Measurements from ENCODE around the gene RAB42.
A peak's percentile ranks its signal among the peaks of the same experiment; 100 is the strongest.

RAB42 gene

DNA sequence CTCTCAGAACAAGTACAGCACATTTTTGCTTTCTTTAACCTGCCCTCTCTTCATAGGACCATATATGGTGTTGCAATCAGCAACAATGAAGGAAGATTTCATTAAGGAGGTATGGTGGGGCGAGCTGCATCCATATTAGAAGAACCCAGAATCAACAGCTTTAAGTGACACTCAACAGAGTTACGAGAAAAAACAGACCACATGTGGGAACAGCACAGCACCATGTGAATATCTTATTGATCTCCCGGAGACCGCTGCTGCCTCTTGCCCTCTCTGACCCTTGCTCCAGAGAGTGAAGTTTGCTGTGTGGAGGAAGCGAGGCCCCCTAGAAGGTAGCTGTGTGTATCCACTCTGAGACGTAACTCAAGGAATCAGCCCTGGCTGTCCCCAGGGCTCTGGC lies 12.9 kb downstream of the RAB42 start:
- DNase-seq (ENCODE audit: insufficient read length, low spot score) (no peak), FAIRE-seq (no peak)
- TF ChIP-seq, protein P1, sequence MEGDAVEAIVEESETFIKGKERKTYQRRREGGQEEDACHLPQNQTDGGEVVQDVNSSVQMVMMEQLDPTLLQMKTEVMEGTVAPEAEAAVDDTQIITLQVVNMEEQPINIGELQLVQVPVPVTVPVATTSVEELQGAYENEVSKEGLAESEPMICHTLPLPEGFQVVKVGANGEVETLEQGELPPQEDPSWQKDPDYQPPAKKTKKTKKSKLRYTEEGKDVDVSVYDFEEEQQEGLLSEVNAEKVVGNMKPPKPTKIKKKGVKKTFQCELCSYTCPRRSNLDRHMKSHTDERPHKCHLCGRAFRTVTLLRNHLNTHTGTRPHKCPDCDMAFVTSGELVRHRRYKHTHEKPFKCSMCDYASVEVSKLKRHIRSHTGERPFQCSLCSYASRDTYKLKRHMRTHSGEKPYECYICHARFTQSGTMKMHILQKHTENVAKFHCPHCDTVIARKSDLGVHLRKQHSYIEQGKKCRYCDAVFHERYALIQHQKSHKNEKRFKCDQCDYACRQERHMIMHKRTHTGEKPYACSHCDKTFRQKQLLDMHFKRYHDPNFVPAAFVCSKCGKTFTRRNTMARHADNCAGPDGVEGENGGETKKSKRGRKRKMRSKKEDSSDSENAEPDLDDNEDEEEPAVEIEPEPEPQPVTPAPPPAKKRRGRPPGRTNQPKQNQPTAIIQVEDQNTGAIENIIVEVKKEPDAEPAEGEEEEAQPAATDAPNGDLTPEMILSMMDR (IDR thresholded peaks at IDR 0.05; ENCODE audit: insufficient read depth, missing control alignments) = no peak

DNA sequence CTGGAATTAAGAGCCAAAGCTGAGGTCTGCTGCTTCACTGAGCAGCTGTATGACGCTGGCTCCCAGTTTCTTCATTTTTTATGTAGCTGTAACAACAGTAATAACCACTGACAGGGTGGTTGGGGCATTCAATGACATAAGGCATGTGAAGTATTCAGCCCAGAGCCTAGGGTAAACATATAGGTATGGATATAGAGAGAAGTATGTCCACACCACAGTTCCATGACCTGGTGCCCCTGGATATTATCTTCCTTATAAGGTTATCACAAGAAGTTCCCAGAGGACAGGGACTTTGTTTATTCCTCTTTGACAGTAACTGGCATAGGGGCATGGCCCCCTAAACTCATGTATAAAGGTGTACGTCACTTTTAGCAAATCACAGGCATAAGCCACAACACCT lies 14.7 kb downstream of the RAB42 start:
- FAIRE-seq (no peak), DNase-seq (ENCODE audit: insufficient read length, low spot score) (no peak)
- TF ChIP-seq, protein P1 (IDR thresholded peaks at IDR 0.05; ENCODE audit: insufficient read depth, missing control alignments) = no peak

DNA sequence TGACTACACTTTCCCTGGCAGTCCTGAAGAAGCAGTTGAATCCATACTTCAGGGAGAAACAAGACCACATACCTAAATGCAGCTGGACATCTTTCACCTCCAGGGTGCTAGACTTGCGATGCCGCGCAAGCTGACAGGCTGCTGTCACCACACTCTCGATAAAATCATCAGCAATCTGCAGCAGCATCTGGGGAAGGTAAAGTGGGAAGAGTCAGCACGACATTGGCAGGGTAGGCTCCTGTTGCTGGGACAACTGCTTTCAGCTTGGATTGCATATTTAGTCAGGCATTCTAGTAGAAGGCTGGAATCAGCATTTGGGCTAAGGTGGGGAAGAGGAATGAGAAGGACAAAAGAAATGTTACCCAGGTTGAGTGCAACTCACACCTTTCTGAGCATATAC lies 21.1 kb downstream of the RAB42 start:
- FAIRE-seq (no peak), DNase-seq (ENCODE audit: insufficient read length, low spot score) (no peak)

DNA sequence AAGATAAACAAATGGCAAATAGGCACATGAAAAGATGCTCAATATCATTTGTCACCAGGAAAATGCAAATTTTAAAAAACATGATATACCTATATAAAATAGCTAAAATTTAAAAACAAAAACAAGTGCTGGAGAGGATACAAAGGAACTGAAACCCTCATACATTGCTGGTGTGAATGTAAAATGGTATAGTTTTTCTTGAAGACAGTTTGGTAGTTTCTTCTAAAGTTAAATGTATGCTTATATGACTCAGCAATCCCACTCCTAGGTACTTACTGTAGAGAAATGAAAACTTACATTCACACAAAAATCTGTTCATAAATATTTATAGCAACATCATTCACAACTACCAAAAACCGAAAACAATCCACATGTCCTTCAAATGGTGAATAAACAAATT lies 39.6 kb downstream of the RAB42 start:
- DNase-seq (ENCODE audit: insufficient read length, low spot score) (no peak), FAIRE-seq (no peak)
- TF ChIP-seq, protein P1 (IDR thresholded peaks at IDR 0.05; ENCODE audit: insufficient read depth, missing control alignments) = no peak

More for the DNA sequence above, 21.1 kb downstream of the RAB42 start:
- TF ChIP-seq, protein P1 (IDR thresholded peaks at IDR 0.05; ENCODE audit: insufficient read depth, missing control alignments) = no peak

DNA sequence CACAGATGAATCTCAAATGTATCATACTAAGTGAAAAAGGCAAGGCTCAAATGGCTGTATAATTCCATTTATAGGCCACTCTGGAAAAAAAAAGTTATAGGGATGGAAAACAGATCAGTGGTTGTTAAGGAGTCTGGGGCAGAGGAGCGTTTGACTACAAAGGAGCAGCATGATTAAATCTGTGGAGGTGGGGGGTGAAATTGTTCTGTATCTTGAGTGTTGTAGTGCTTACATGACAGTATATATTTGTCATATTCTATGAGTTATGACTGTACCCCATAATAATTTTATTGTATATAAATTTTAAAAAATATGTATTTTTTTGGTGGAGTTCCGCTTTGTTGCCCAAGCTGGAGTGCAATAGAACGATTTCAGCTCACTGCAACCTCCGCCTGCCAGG lies 40.5 kb downstream of the RAB42 start:
- TF ChIP-seq, protein P1 (IDR thresholded peaks at IDR 0.05; ENCODE audit: insufficient read depth, missing control alignments) = no peak
- DNase-seq (ENCODE audit: insufficient read length, low spot score) (no peak), FAIRE-seq (no peak)

DNA sequence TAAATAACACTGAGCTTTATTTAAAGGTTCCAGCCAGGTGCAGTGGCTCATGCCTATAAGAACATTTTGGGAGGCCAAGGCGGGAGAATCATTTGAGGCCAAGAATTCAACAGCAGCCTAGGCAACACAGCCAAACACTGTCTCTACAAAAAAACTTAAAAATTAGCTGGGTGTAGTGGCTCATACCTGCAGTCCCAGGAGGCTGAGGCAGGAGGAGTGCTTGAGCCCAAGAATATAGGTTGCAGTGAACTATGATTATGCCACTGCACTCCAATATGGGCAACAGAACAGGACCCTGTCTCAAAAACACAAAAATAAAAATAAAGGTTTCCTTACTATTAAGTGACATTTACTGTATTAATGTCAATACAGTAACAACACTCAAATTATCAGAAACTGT lies 48.7 kb downstream of the RAB42 start:
- DNase-seq (ENCODE audit: insufficient read length, low spot score) (no peak), FAIRE-seq (no peak)
- TF ChIP-seq, protein P1 (IDR thresholded peaks at IDR 0.05; ENCODE audit: insufficient read depth, missing control alignments) = peak; percentile 8

DNA sequence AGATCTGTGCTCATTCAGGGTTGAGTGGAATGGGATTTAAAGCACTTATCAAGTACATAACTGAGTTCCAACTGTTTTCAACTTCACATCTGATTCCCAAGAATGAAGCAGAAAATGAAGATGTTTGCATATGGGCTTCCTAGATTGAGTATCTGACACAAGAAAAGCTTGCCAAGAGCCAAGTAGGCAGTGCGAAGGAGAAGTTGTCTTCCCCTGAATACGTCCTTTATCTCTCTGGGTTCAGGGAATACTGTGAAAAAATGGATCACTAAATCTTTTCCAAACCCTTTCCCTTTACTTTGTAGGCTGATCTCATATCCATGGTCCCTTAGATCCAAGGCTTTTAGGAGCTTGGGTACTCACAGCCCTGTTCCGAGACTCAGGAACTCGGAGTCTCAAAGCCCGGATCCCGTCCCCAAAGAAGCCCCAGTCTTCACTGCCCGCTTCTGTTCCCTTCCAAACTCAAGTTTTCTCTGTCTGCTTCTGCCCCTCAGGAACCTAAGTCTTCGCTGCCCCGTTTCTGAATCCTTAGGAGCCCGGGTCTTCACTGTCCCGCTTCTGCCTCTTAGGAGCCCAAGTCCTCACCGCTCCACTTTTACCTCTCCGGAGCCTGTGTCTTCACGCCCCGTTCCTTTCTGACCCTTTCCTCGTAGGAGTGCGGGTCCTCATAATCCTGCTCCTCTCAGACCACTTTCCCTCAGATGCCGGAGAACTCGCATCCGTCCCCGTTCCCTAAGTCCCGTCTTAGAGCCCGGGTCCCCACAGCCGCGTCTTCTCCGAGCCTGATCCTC lies 50.2 kb downstream of the RAB42 start:
- no peak for DNase-seq (ENCODE audit: insufficient read length, low spot score)
- TF ChIP-seq, protein P1 (IDR thresholded peaks at IDR 0.05; ENCODE audit: insufficient read depth, missing control alignments) = no peak
- FAIRE-seq = no peak
